Colonic mucosa (tissue), 4 donors: Measurements from ENCODE around the gene GLE1. TPM values are rescaled to one million over a fixed set of nuclear protein-coding genes. Genes with fewer than 3 reads are reported as not detected.

ENCODE experiments used
- DNase-seq: peaks from one replicate; pipeline ENCODE4 v3.0.0-alpha.2; 2020
- H3K27ac ChIP-seq: fragments of 200-600 bp; one replicate; pipeline ENCODE4 v1.8.0; 2021
- H3K27me3 ChIP-seq: fragments of 200-600 bp; one replicate; pipeline ENCODE4 v1.8.0; 2021
- H3K36me3 ChIP-seq: fragments of 200-600 bp; one replicate; pipeline ENCODE4 v1.8.0; 2021
- H3K4me1 ChIP-seq: fragments of 200-600 bp; one replicate; pipeline ENCODE4 v1.8.0; 2021; ENCODE audit warnings: mild to moderate bottlenecking
- H3K4me3 ChIP-seq: fragments of 200-600 bp; one replicate; pipeline ENCODE4 v1.8.0; 2021
- H3K9ac ChIP-seq, 2 donors: one replicate each; pipeline ENCODE4 v1.7.0; 2013; ENCODE audit warnings: control low read depth in 2 of 2, low read depth in 2 of 2, low read length in 2 of 2
- H3K9me3 ChIP-seq: fragments of 200-600 bp; one replicate; pipeline ENCODE4 v1.8.0; 2021
- intact Hi-C: fragments of 100-400 bp; cut with DNase I; formaldehyde crosslinking; loops from one replicate; pipeline ENCODE4 v1.14.1; 2022
- total RNA-seq, 2 donors: library from RNA; stranded (reverse); fragmentation: NEBNext Ultra II Directional in 1 of 2; extraction: Animal tissue kit (Norgen Biotek cat#: 25700) in 1 of 2; gene quantifications; one replicate each; pipeline ENCODE4 v1.2.1, GENCODE V29; 2021
- TF ChIP-seq, protein P1 (sequence below): fragments of 200-600 bp; IDR thresholded peaks from one replicate; pipeline ENCODE4 v1.8.0; 2022; ENCODE audit warnings: antibody characterized with exemption, mild to moderate bottlenecking
- donor health status: healthy.
- donor health status: DM: no; HTN: no; CAD: no.
- donor health status: DM: no; HTN: no; CAD: no.

GLE1 gene
- total RNA-seq, 2 donors from 2014 or later = 30.7 to 44.5 TPM

DNA sequence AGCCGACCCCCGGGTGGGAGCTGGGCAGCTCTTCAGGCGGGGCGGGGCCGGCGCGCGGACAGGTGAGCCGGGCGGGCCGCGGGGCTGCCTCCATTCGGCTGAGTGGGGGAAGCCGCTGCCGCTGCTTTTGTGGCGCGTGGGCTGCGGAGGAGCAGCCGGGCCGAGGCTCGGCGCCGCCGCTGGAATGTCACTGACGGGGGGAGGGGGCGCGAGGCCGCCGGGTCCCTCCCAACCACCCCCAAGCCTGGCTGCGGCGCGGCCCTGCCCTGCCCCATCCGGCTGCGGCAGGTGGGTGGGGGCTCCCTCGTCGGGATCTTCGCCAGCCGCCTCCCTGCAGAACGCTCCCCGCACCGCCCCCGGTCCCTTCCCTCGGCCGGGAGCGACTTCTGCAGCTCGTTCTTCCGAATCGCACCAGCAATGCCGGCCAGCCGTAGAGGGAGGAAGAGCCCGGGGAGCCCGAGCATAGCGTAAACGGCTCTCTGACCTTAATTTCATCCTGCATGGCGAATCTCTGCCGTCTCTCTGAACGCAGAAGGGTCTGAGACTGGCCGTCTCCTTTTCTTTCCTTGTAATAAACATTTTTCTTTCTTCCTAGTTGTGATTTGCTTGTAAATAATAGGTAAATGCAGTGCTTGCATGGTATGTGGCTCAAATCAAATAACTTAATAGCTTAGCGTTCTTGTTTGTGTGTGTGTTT is 48.4 kb downstream of the GLE1 start:
- TF ChIP-seq, protein P1, sequence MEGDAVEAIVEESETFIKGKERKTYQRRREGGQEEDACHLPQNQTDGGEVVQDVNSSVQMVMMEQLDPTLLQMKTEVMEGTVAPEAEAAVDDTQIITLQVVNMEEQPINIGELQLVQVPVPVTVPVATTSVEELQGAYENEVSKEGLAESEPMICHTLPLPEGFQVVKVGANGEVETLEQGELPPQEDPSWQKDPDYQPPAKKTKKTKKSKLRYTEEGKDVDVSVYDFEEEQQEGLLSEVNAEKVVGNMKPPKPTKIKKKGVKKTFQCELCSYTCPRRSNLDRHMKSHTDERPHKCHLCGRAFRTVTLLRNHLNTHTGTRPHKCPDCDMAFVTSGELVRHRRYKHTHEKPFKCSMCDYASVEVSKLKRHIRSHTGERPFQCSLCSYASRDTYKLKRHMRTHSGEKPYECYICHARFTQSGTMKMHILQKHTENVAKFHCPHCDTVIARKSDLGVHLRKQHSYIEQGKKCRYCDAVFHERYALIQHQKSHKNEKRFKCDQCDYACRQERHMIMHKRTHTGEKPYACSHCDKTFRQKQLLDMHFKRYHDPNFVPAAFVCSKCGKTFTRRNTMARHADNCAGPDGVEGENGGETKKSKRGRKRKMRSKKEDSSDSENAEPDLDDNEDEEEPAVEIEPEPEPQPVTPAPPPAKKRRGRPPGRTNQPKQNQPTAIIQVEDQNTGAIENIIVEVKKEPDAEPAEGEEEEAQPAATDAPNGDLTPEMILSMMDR = no peak
- Histone ChIP-seq H3K36me3 (no peaks in the 10 kb centered on the region), H3K4me1 (peaks cover 13% of the 10 kb centered on the region), H3K9me3 (no peaks in the 10 kb centered on the region), H3K27ac (peak overlapping the region; percentile 87), H3K27me3 (no peaks in the 10 kb centered on the region), H3K9ac (peak overlapping the region; percentile 96 to 97), H3K4me3 (peak overlapping the region; percentile 69)
- peak; percentile 69 for DNase-seq
- intact Hi-C loops = no loop called here

GRCh38 chr9:128553728-128554127 is 49.2 kb downstream of the GLE1 start:
- intact Hi-C loops = no loop called here
- peak overlapping the region; percentile 69 for H3K4me3 ChIP-seq
- H3K4me1 ChIP-seq = peaks cover 21% of the 10 kb centered on the region
- TF ChIP-seq, protein P1 = no peak
- no peaks in the 10 kb centered on the region for H3K9me3 ChIP-seq
- no peak for DNase-seq
- H3K27me3 ChIP-seq = no peaks in the 10 kb centered on the region
- no peaks in the 10 kb centered on the region for H3K36me3 ChIP-seq
- peak overlapping the region in 1 of 2 donors; percentile 97 for H3K9ac ChIP-seq
- H3K27ac ChIP-seq = peak overlapping the region; percentile 87

- H3K36me3 ChIP-seq = no peaks in the 10 kb centered on the region
- H3K27ac ChIP-seq = peak overlapping the region; percentile 87
- peaks cover 27% of the 10 kb centered on the region for H3K4me1 ChIP-seq
- no peaks in the 10 kb centered on the region for H3K27me3 ChIP-seq
- H3K4me3 ChIP-seq = peak overlapping the region; percentile 69
- intact Hi-C loops = no loop called here
- TF ChIP-seq, protein P1 = no peak
- H3K9me3 ChIP-seq = no peaks in the 10 kb centered on the region
- DNase-seq = peak; percentile 64
- peak overlapping the region in 1 of 2 donors; percentile 97 for H3K9ac ChIP-seq
Observed at GRCh38 chr9:128554155-128554862, 49.8 kb downstream of the GLE1 start.

DNA sequence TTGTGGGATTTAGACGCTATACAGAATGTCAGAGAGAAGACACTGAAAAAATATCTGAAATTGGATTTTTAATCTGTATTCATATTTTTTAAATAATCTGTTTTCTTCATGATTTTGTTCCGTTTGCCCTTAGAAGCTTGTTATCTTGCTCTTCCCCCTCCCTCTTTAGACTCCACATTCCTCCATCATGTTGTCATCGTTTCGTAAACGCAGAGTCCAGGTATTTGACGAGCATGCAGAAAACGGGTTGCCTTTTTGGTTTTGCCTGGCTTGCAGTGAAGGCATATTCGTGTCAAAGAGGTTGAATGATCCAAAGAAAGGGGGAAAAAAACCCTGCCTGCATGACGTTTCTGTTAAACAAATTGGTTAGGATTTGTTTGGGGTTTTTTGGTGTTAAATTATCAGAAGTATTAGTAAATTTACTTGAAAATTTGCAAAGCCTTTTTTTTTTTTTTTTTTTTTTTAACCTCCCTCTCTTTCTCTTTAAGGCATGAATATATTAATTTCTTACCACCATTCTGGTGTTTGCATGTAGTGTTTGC is 50.7 kb downstream of the GLE1 start:
- peaks cover 28% of the 10 kb centered on the region for H3K4me1 ChIP-seq

DNA sequence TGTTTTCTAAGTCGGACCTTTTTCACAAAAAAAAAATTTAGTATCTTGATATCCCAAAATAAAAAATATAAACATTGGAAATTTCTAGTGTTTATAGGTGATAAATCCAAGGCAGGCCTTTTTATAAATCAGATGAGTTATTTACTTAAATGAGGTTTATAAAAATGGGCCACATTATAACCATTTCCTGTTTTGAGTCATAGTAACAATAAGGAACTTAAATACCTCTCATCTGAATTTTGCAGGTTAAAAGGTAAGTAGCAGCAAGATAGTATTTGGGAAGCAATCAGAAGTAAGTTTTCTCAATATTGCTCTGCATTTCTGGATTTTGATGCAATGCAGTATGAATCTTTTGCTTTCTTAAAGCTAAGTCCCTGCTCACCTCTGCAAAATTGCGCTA is 51.8 kb downstream of the GLE1 start:
- peak overlapping the region; percentile 87 for H3K27ac ChIP-seq
- no peaks in the 10 kb centered on the region for H3K9me3 ChIP-seq
- DNase-seq = no peak
- H3K36me3 ChIP-seq = no peaks in the 10 kb centered on the region
- no peaks in the 10 kb centered on the region for H3K27me3 ChIP-seq
- TF ChIP-seq, protein P1 = no peak
- H3K4me1 ChIP-seq = peaks cover 28% of the 10 kb centered on the region
- H3K9ac ChIP-seq = no peak overlapping the region
- no peak overlapping the region for H3K4me3 ChIP-seq
- intact Hi-C loops = no loop called here

More for the DNA sequence above, 50.7 kb downstream of the GLE1 start:
- H3K4me3 ChIP-seq = peak overlapping the region; percentile 1
- peak overlapping the region in 1 of 2 donors; percentile 97 for H3K9ac ChIP-seq
- no peaks in the 10 kb centered on the region for H3K9me3 ChIP-seq
- no peaks in the 10 kb centered on the region for H3K27me3 ChIP-seq
- intact Hi-C loops = no loop called here
- TF ChIP-seq, protein P1 = no peak
- DNase-seq = peak; percentile 43
- H3K36me3 ChIP-seq = no peaks in the 10 kb centered on the region
- peak overlapping the region; percentile 87 for H3K27ac ChIP-seq
